ENCODE results near the gene CPEB4.

CPEB4 gene
- total RNA-seq: 31.4 to 49.3 (median 38.6) reads per million in 4 experiments

DNA sequence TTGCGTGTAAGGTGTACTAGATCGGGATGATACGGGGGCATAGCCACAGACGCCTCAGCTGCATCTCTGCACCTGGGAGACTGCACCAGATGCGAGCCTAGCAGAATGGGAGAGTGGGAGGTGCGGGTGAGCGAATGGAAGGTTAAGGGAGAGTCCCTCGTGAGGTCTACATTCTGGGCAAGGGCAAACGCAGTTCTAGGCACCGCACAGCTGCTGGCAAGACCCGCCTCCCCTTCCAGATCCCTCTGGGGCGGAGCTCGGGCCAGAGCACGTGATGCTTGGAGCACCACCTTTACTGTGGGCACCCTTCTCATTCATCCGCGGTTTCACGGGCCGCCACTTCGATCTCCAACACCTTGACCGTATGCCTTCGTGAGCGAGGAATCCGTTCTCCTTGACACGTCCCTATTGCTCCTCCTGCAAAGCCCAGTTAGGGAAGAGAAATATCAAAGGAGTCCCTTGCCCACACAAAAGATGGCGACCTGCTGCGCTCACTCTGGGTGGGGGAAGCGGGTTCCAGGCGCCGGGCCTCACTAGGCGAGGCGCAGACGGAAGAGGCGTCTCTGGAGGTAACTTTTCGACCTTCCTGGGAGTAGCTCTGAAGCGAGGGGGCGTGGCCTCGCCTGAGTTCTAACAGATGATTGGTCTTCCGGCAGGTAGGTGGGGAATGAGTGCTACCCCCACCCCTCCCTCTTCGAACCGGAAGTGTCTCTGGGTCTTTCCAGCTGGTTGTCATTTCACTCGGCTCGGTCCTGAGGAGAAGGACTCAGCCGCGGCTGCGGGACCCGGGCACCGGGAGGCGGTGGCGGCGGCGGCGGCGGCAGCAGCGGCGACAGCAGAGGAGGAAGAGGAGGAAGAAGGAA, at the start of gene CPEB4:
CPEB4 (plus strand) TSS at position 740 of the 863 bp plus-strand sequence. CDS start 1,385 bp downstream, outside the sequence.
- DNase-seq: peak; percentile 93

DNA sequence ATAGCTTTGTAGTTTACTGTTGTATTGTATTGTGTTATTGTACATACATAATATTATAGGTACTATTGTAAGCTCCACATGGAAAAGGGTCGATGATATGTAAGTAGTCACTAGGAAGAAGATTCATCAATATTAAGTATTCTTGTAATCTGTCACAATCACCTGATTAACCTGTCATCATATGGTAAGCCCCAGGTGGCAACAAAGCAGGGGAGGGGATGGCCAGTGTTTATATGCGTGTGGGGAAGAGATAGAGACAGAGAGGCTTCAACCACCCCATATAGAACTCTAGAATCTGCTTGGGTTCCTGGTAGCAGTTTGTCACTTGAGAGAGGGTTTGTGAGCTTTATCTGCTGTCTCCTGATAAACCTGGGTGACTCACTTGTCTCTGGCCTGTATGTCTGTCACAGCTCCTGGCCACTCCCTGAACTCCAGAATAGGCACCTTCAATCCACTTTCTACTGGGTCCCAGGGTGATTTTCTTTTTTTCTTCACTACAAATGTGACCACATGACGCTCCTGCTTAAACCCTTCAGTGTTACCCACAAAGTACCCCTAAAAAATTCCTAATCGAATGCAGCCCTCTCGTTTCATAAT, 48.9 kb upstream of the CPEB4 start:
- DNase-seq: no peak

GRCh38 chr5:173840111-173840983, 47.8 kb upstream of the CPEB4 start:
- DNase-seq: no peak

- DNase-seq: no peak
These were observed 46.4 kb upstream of the CPEB4 start for GRCh38 chr5:173841710-173842109.

GRCh38 chr5:173843794-173844193, 44.4 kb upstream of the CPEB4 start:
- no peak for DNase-seq

GRCh38 chr5:173845321-173845720, 42.8 kb upstream of the CPEB4 start:
- no peak for DNase-seq

- DNase-seq: no peak
These were observed 41.1 kb upstream of the CPEB4 start for GRCh38 chr5:173846929-173847501.

DNA sequence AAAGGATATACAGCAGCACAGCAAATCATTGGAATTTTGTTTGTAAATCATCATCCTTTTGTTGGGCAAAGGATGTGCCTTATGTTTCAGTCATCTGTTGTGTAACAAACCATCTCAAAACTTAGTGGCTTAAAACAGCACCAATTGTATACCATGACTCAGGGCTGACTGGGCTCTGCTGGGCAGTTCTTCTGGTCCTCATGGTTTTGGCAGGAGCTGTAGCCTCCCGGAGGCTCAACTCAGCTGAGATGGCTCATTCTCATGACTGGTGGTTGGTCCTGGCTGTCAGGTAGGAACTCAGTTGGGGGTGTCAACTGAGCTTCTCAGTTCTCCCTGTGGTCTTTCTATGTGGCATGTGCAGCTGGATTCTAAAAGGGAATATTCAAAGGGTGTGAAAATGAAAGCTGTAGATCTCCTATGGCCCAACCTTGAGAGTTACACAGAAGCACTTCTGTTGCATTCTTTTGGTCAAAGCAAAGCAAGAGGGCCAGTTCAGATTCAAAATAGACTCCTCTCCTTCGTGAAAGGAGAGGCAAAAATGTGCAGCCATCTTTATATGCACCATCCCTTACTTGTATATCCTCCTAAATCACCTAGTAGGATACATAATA, 39.1 kb upstream of the CPEB4 start:
- DNase-seq: no peak

DNA sequence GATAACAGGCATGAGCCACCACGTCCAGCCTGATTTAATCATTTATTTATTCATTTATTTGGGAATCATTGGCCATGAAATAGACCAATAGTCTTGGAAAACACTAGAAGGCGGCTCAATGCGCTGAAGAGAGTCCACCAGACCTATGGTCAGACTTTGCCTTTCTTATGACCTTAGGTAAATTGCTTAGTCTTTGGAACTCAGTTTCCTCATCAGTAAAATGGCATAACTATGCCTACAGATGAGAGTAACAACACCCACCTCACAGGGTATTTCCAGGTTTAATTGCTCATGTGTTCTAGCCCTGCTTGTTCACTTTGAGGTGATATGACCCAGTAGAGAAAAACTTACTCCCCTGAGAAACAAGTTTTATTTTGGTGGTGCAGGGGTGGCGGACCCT, 38.2 kb upstream of the CPEB4 start:
- DNase-seq: no peak

- no peak for DNase-seq
These were observed 37.5 kb upstream of the CPEB4 start for GRCh38 chr5:173850659-173851058.

DNA sequence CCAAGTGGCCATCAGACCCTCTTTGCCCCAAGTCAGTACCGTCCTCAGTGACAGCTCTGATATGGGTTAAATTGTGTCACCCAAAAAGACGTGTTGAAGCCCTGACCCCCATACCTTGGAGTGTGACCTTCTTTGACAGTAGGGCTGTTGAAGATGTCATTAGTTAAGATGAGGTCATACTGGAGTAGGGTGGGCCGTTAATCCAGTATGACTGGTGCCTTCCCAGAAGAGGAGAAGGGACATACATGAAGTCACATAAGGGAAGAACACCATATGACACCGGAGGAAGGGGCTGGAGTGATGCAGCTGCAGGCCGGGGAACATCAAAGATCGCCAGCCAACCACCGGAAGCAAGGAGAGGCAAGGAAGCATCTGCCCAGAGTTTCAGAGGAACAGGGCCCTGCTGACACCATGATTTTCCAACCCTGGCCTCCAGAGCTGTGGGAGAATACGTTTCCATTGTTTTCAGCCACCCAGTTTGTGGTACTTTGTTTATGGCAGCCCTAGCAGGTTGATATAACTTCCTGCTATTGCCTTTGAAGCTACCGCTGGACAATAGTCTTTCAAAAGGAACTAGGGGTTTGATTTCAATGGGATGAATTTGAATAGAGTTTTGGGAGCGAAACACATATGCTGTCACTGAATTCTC, 36.4 kb upstream of the CPEB4 start:
- no peak for DNase-seq

- no peak for DNase-seq
These were observed 35.3 kb upstream of the CPEB4 start for GRCh38 chr5:173852790-173853359.

- DNase-seq: no peak
These were observed 34.6 kb upstream of the CPEB4 start for GRCh38 chr5:173853370-173854131.

- DNase-seq: no peak
These were observed 32.8 kb upstream of the CPEB4 start for GRCh38 chr5:173855162-173855994.

DNA sequence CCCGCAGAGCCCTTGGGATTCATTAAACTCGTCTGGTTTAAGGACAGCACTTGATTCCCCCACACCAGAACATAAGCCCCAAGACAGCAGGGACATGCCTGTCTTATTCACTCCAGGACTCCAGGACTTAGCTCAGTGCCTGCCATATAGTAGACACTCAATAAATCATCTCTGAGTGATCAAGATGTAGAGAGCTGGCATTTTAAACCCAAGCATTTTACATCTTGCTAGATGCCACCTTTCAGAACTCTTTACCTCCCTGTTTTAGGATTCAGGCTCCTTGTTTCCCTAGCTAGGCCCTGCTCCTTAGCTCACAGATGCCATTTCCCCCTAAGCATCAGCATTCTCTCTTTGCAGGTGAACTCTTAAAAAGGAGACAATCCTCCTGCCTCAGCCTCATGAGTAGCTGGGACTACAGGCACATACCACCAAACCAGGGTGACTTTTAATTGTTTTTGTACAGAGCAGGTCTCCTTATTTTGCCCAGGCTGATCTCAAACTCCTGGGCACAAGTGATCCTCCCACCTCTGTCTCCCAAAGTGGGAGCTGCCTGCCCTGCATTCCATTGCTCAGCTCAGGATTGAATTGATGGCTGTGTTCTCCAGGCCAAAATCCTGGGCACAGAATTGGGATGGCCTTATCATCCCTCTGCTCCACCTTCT, 32.0 kb upstream of the CPEB4 start:
- DNase-seq: no peak

- DNase-seq: no peak
These were observed 30.9 kb upstream of the CPEB4 start for GRCh38 chr5:173857234-173857633.

GRCh38 chr5:173858021-173858669, 30.0 kb upstream of the CPEB4 start:
- no peak for DNase-seq

- no peak for DNase-seq
These were observed 29.3 kb upstream of the CPEB4 start for GRCh38 chr5:173858670-173859407.
